ENCODE measurements around the gene ANKRD12. TPM values are rescaled to one million over a fixed set of nuclear protein-coding genes. Genes with fewer than 3 reads are reported as not detected.

ANKRD12 gene
- total RNA-seq, 1 donor from 2014 or later: 26.1 TPM

GRCh38 chr18:9191658-9192256 is 55.2 kb downstream of the ANKRD12 start:
- Histone ChIP-seq H3K9me3 (ENCODE audit: control insufficient read depth in 3 of 3, low read length in 3 of 3) (no peaks in the 10 kb centered on the region), H3K9ac (ENCODE audit: low read depth in 1 of 3, low read length in 3 of 3) (no peak overlapping the region), H3K4me3 (ENCODE audit: low read length in 3 of 3) (no peak overlapping the region), H3K27ac (ENCODE audit: low read depth, low read length) (no peak overlapping the region), H3K27me3 (ENCODE audit: control insufficient read depth in 3 of 3, insufficient read depth in 3 of 3, low read length in 3 of 3) (no peaks in the 10 kb centered on the region), H3K36me3 (ENCODE audit: control insufficient read depth in 3 of 3, insufficient read depth in 3 of 3, low read length in 3 of 3) (peaks cover 3 to 8% (median 4%) of the 10 kb centered on the region in 3 donors), H3K4me1 (ENCODE audit: control insufficient read depth in 3 of 3, insufficient read depth in 3 of 3, low read length in 3 of 3) (no peaks in the 10 kb centered on the region)

GRCh38 chr18:9193031-9193430 is 56.5 kb downstream of the ANKRD12 start:
- H3K27me3 ChIP-seq (ENCODE audit: control insufficient read depth in 3 of 3, insufficient read depth in 3 of 3, low read length in 3 of 3): no peaks in the 10 kb centered on the region
- H3K9ac ChIP-seq (ENCODE audit: low read depth in 1 of 3, low read length in 3 of 3): no peak overlapping the region
- no peaks in the 10 kb centered on the region for H3K4me1 ChIP-seq (ENCODE audit: control insufficient read depth in 3 of 3, insufficient read depth in 3 of 3, low read length in 3 of 3)
- H3K27ac ChIP-seq (ENCODE audit: low read depth, low read length): no peak overlapping the region
- H3K36me3 ChIP-seq (ENCODE audit: control insufficient read depth in 3 of 3, insufficient read depth in 3 of 3, low read length in 3 of 3): peaks cover 4 to 8% (median 5%) of the 10 kb centered on the region in 3 donors
- H3K9me3 ChIP-seq (ENCODE audit: control insufficient read depth in 3 of 3, low read length in 3 of 3): no peaks in the 10 kb centered on the region
- no peak overlapping the region for H3K4me3 ChIP-seq (ENCODE audit: low read length in 3 of 3)

- Histone ChIP-seq H3K27me3 (ENCODE audit: control insufficient read depth in 3 of 3, insufficient read depth in 3 of 3, low read length in 3 of 3) (no peaks in the 10 kb centered on the region), H3K36me3 (ENCODE audit: control insufficient read depth in 3 of 3, insufficient read depth in 3 of 3, low read length in 3 of 3) (peaks cover 4 to 8% (median 5%) of the 10 kb centered on the region in 3 donors), H3K27ac (ENCODE audit: low read depth, low read length) (no peak overlapping the region), H3K4me3 (ENCODE audit: low read length in 3 of 3) (no peak overlapping the region), H3K9ac (ENCODE audit: low read depth in 1 of 3, low read length in 3 of 3) (no peak overlapping the region), H3K4me1 (ENCODE audit: control insufficient read depth in 3 of 3, insufficient read depth in 3 of 3, low read length in 3 of 3) (no peaks in the 10 kb centered on the region), H3K9me3 (ENCODE audit: control insufficient read depth in 3 of 3, low read length in 3 of 3) (no peaks in the 10 kb centered on the region)
Measured at GRCh38 chr18:9196568-9196967, 60.0 kb downstream of the ANKRD12 start.

- Histone ChIP-seq H3K4me3 (ENCODE audit: low read length in 3 of 3) (no peak overlapping the region), H3K27ac (ENCODE audit: low read depth, low read length) (no peak overlapping the region), H3K9me3 (ENCODE audit: control insufficient read depth in 3 of 3, low read length in 3 of 3) (no peaks in the 10 kb centered on the region), H3K36me3 (ENCODE audit: control insufficient read depth in 3 of 3, insufficient read depth in 3 of 3, low read length in 3 of 3) (peaks cover 5 to 8% (median 7%) of the 10 kb centered on the region in 3 donors), H3K4me1 (ENCODE audit: control insufficient read depth in 3 of 3, insufficient read depth in 3 of 3, low read length in 3 of 3) (no peaks in the 10 kb centered on the region), H3K27me3 (ENCODE audit: control insufficient read depth in 3 of 3, insufficient read depth in 3 of 3, low read length in 3 of 3) (no peaks in the 10 kb centered on the region), H3K9ac (ENCODE audit: low read depth in 1 of 3, low read length in 3 of 3) (no peak overlapping the region)
Measured at GRCh38 chr18:9199681-9200080, 63.1 kb downstream of the ANKRD12 start.

- Histone ChIP-seq H3K27ac (ENCODE audit: low read depth, low read length) (no peak overlapping the region), H3K4me3 (ENCODE audit: low read length in 3 of 3) (no peak overlapping the region), H3K9me3 (ENCODE audit: control insufficient read depth in 3 of 3, low read length in 3 of 3) (no peaks in the 10 kb centered on the region), H3K4me1 (ENCODE audit: control insufficient read depth in 3 of 3, insufficient read depth in 3 of 3, low read length in 3 of 3) (no peaks in the 10 kb centered on the region), H3K9ac (ENCODE audit: low read depth in 1 of 3, low read length in 3 of 3) (no peak overlapping the region), H3K36me3 (ENCODE audit: control insufficient read depth in 3 of 3, insufficient read depth in 3 of 3, low read length in 3 of 3) (peaks cover 0 to 4% (median 2%) of the 10 kb centered on the region in 3 donors), H3K27me3 (ENCODE audit: control insufficient read depth in 3 of 3, insufficient read depth in 3 of 3, low read length in 3 of 3) (no peaks in the 10 kb centered on the region)
Measured at GRCh38 chr18:9201224-9201623, 64.6 kb downstream of the ANKRD12 start.

- Histone ChIP-seq H3K9ac (ENCODE audit: low read depth in 1 of 3, low read length in 3 of 3) (no peak overlapping the region), H3K9me3 (ENCODE audit: control insufficient read depth in 3 of 3, low read length in 3 of 3) (no peaks in the 10 kb centered on the region), H3K27me3 (ENCODE audit: control insufficient read depth in 3 of 3, insufficient read depth in 3 of 3, low read length in 3 of 3) (no peaks in the 10 kb centered on the region), H3K4me1 (ENCODE audit: control insufficient read depth in 3 of 3, insufficient read depth in 3 of 3, low read length in 3 of 3) (no peaks in the 10 kb centered on the region), H3K4me3 (ENCODE audit: low read length in 3 of 3) (no peak overlapping the region), H3K36me3 (ENCODE audit: control insufficient read depth in 3 of 3, insufficient read depth in 3 of 3, low read length in 3 of 3) (peaks cover 0 to 13% (median 4%) of the 10 kb centered on the region in 3 donors), H3K27ac (ENCODE audit: low read depth, low read length) (no peak overlapping the region)
Measured at GRCh38 chr18:9204659-9205058, 68.1 kb downstream of the ANKRD12 start.

- Histone ChIP-seq H3K9me3 (ENCODE audit: control insufficient read depth in 3 of 3, low read length in 3 of 3) (no peaks in the 10 kb centered on the region), H3K4me1 (ENCODE audit: control insufficient read depth in 3 of 3, insufficient read depth in 3 of 3, low read length in 3 of 3) (no peaks in the 10 kb centered on the region), H3K36me3 (ENCODE audit: control insufficient read depth in 3 of 3, insufficient read depth in 3 of 3, low read length in 3 of 3) (peaks cover 2 to 20% (median 5%) of the 10 kb centered on the region in 3 donors), H3K9ac (ENCODE audit: low read depth in 1 of 3, low read length in 3 of 3) (no peak overlapping the region), H3K27ac (ENCODE audit: low read depth, low read length) (no peak overlapping the region), H3K27me3 (ENCODE audit: control insufficient read depth in 3 of 3, insufficient read depth in 3 of 3, low read length in 3 of 3) (no peaks in the 10 kb centered on the region), H3K4me3 (ENCODE audit: low read length in 3 of 3) (no peak overlapping the region)
Measured at GRCh38 chr18:9206421-9206820, 69.8 kb downstream of the ANKRD12 start.

GRCh38 chr18:9209279-9209678 is 72.7 kb downstream of the ANKRD12 start:
- Histone ChIP-seq H3K9ac (ENCODE audit: low read depth in 1 of 3, low read length in 3 of 3) (no peak overlapping the region), H3K27ac (ENCODE audit: low read depth, low read length) (no peak overlapping the region), H3K27me3 (ENCODE audit: control insufficient read depth in 3 of 3, insufficient read depth in 3 of 3, low read length in 3 of 3) (no peaks in the 10 kb centered on the region), H3K9me3 (ENCODE audit: control insufficient read depth in 3 of 3, low read length in 3 of 3) (no peaks in the 10 kb centered on the region), H3K4me1 (ENCODE audit: control insufficient read depth in 3 of 3, insufficient read depth in 3 of 3, low read length in 3 of 3) (no peaks in the 10 kb centered on the region), H3K4me3 (ENCODE audit: low read length in 3 of 3) (no peak overlapping the region), H3K36me3 (ENCODE audit: control insufficient read depth in 3 of 3, insufficient read depth in 3 of 3, low read length in 3 of 3) (peaks cover 3 to 31% (median 7%) of the 10 kb centered on the region in 3 donors)

- no peak overlapping the region for H3K27ac ChIP-seq (ENCODE audit: low read depth, low read length)
- no peak overlapping the region for H3K4me3 ChIP-seq (ENCODE audit: low read length in 3 of 3)
- no peak overlapping the region for H3K9ac ChIP-seq (ENCODE audit: low read depth in 1 of 3, low read length in 3 of 3)
- peaks cover 3 to 27% (median 11%) of the 10 kb centered on the region in 3 donors for H3K36me3 ChIP-seq (ENCODE audit: control insufficient read depth in 3 of 3, insufficient read depth in 3 of 3, low read length in 3 of 3)
- no peaks in the 10 kb centered on the region for H3K27me3 ChIP-seq (ENCODE audit: control insufficient read depth in 3 of 3, insufficient read depth in 3 of 3, low read length in 3 of 3)
- no peaks in the 10 kb centered on the region for H3K4me1 ChIP-seq (ENCODE audit: control insufficient read depth in 3 of 3, insufficient read depth in 3 of 3, low read length in 3 of 3)
- H3K9me3 ChIP-seq (ENCODE audit: control insufficient read depth in 3 of 3, low read length in 3 of 3): no peaks in the 10 kb centered on the region
Measured at GRCh38 chr18:9210966-9211365, 74.4 kb downstream of the ANKRD12 start.

GRCh38 chr18:9211955-9212354 is 75.4 kb downstream of the ANKRD12 start:
- Histone ChIP-seq H3K27me3 (ENCODE audit: control insufficient read depth in 3 of 3, insufficient read depth in 3 of 3, low read length in 3 of 3) (no peaks in the 10 kb centered on the region), H3K36me3 (ENCODE audit: control insufficient read depth in 3 of 3, insufficient read depth in 3 of 3, low read length in 3 of 3) (peaks cover 3 to 29% (median 14%) of the 10 kb centered on the region in 3 donors), H3K4me3 (ENCODE audit: low read length in 3 of 3) (no peak overlapping the region), H3K27ac (ENCODE audit: low read depth, low read length) (no peak overlapping the region), H3K9ac (ENCODE audit: low read depth in 1 of 3, low read length in 3 of 3) (no peak overlapping the region), H3K4me1 (ENCODE audit: control insufficient read depth in 3 of 3, insufficient read depth in 3 of 3, low read length in 3 of 3) (no peaks in the 10 kb centered on the region), H3K9me3 (ENCODE audit: control insufficient read depth in 3 of 3, low read length in 3 of 3) (no peaks in the 10 kb centered on the region)
